ENCODE measurements around the gene GCSAM. TPM values are rescaled to one million over a fixed set of nuclear protein-coding genes. Genes with fewer than 3 reads are reported as not detected.

GCSAM gene
- total and polyA plus RNA-seq, 2 experiments from 2014 or later, result 0.86 TPM; not detected in 1

DNA sequence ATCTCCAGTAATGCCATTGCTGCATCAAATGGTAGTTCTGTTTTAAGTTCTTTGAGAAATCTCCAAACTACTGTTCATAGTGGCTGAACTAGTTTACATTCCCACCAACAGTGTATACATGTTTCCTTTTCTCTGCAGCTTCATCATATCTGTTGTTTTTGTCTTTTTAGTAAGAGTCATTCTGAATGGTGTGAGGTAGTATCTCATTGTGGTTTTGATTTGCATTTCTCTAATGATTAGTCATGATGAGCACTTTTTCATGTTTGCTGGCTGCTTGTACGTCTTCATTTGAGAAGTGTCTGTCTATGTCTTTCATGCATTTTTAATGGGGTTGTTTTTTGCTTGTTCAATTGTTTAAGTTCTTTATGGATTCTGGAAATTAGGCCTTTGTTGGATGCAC, 10.2 kb upstream of the GCSAM start:
- no peak for ATAC-seq
- Mint-ChIP-seq H3K27ac (no peak overlapping the region), H3K4me3 (no peak overlapping the region), H3K9me3 (peaks cover 29% of the 10 kb centered on the region), H3K27me3 (ENCODE audit: insufficient read depth, low read depth, poor library complexity) (no peaks in the 10 kb centered on the region), H3K4me1 (no peaks in the 10 kb centered on the region), H3K36me3 (ENCODE audit: low read depth) (peaks cover 29% of the 10 kb centered on the region; the same call in 2 of the 3 replicates)
- DNase-seq (ENCODE audit: low spot score), result no peak
- Histone ChIP-seq H3K4me1 (ENCODE audit: insufficient read depth) (no peaks in the 10 kb centered on the region), H3K9me2 (ENCODE audit: insufficient read depth) (no peaks in the 10 kb centered on the region), H3K79me2 (replicated peaks; ENCODE audit: insufficient read depth) (no peaks in the 10 kb centered on the region), H3K27me3 (ENCODE audit: insufficient read depth) (no peaks in the 10 kb centered on the region), H2AFZ (no peak overlapping the region), H3K4me2 (no peak overlapping the region), H3K4me3 (no peak overlapping the region), H3K36me3 (ENCODE audit: insufficient read depth) (peaks cover 9% of the 10 kb centered on the region; the same call in 1 of the 2 replicates), H3K27ac (ENCODE audit: low read depth) (no peak overlapping the region), H4K20me1 (replicated peaks; ENCODE audit: insufficient read depth) (no peaks in the 10 kb centered on the region), H3F3A (replicated peaks; ENCODE audit: low read depth) (no peaks in the 10 kb centered on the region)
- no peak for TF ChIP-seq POLR2AphosphoS5 (IDR thresholded peaks at IDR 0.05; ENCODE audit: low read depth)
- no peak for TF ChIP-seq CREB1 (CRISPR knock-in tag; IDR thresholded peaks at IDR 0.05; ENCODE audit: low read depth)
- TF ChIP-seq ZNF114 (CRISPR knock-in tag; IDR thresholded peaks at IDR 0.05), result no peak
- no peak for TF ChIP-seq EZH2phosphoT487 (IDR thresholded peaks at IDR 0.05; ENCODE audit: unreplicated experiment)
- TF ChIP-seq, protein P1, sequence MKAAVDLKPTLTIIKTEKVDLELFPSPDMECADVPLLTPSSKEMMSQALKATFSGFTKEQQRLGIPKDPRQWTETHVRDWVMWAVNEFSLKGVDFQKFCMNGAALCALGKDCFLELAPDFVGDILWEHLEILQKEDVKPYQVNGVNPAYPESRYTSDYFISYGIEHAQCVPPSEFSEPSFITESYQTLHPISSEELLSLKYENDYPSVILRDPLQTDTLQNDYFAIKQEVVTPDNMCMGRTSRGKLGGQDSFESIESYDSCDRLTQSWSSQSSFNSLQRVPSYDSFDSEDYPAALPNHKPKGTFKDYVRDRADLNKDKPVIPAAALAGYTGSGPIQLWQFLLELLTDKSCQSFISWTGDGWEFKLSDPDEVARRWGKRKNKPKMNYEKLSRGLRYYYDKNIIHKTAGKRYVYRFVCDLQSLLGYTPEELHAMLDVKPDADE (IDR thresholded peaks at IDR 0.05), result no peak
- no peak for TF ChIP-seq STAT1 (IDR thresholded peaks at IDR 0.05; ENCODE audit: unreplicated experiment)
- no peak for TF ChIP-seq ZNF331 (CRISPR knock-in tag; IDR thresholded peaks at IDR 0.05; ENCODE audit: low read depth)
- TF ChIP-seq, protein P2, sequence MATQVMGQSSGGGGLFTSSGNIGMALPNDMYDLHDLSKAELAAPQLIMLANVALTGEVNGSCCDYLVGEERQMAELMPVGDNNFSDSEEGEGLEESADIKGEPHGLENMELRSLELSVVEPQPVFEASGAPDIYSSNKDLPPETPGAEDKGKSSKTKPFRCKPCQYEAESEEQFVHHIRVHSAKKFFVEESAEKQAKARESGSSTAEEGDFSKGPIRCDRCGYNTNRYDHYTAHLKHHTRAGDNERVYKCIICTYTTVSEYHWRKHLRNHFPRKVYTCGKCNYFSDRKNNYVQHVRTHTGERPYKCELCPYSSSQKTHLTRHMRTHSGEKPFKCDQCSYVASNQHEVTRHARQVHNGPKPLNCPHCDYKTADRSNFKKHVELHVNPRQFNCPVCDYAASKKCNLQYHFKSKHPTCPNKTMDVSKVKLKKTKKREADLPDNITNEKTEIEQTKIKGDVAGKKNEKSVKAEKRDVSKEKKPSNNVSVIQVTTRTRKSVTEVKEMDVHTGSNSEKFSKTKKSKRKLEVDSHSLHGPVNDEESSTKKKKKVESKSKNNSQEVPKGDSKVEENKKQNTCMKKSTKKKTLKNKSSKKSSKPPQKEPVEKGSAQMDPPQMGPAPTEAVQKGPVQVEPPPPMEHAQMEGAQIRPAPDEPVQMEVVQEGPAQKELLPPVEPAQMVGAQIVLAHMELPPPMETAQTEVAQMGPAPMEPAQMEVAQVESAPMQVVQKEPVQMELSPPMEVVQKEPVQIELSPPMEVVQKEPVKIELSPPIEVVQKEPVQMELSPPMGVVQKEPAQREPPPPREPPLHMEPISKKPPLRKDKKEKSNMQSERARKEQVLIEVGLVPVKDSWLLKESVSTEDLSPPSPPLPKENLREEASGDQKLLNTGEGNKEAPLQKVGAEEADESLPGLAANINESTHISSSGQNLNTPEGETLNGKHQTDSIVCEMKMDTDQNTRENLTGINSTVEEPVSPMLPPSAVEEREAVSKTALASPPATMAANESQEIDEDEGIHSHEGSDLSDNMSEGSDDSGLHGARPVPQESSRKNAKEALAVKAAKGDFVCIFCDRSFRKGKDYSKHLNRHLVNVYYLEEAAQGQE (IDR thresholded peaks at IDR 0.05; ENCODE audit: unreplicated experiment), result no peak
- TF ChIP-seq JUNB (IDR thresholded peaks at IDR 0.05; ENCODE audit: unreplicated experiment), result no peak
- TF ChIP-seq EZH2 (IDR thresholded peaks at IDR 0.05; ENCODE audit: low read depth, unreplicated experiment), result no peak
- TF ChIP-seq, protein P3, sequence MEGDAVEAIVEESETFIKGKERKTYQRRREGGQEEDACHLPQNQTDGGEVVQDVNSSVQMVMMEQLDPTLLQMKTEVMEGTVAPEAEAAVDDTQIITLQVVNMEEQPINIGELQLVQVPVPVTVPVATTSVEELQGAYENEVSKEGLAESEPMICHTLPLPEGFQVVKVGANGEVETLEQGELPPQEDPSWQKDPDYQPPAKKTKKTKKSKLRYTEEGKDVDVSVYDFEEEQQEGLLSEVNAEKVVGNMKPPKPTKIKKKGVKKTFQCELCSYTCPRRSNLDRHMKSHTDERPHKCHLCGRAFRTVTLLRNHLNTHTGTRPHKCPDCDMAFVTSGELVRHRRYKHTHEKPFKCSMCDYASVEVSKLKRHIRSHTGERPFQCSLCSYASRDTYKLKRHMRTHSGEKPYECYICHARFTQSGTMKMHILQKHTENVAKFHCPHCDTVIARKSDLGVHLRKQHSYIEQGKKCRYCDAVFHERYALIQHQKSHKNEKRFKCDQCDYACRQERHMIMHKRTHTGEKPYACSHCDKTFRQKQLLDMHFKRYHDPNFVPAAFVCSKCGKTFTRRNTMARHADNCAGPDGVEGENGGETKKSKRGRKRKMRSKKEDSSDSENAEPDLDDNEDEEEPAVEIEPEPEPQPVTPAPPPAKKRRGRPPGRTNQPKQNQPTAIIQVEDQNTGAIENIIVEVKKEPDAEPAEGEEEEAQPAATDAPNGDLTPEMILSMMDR (conservative IDR thresholded peaks at IDR 0.05; ENCODE audit: low read depth in 2 of 2), result no peak
- TF ChIP-seq, protein P4, sequence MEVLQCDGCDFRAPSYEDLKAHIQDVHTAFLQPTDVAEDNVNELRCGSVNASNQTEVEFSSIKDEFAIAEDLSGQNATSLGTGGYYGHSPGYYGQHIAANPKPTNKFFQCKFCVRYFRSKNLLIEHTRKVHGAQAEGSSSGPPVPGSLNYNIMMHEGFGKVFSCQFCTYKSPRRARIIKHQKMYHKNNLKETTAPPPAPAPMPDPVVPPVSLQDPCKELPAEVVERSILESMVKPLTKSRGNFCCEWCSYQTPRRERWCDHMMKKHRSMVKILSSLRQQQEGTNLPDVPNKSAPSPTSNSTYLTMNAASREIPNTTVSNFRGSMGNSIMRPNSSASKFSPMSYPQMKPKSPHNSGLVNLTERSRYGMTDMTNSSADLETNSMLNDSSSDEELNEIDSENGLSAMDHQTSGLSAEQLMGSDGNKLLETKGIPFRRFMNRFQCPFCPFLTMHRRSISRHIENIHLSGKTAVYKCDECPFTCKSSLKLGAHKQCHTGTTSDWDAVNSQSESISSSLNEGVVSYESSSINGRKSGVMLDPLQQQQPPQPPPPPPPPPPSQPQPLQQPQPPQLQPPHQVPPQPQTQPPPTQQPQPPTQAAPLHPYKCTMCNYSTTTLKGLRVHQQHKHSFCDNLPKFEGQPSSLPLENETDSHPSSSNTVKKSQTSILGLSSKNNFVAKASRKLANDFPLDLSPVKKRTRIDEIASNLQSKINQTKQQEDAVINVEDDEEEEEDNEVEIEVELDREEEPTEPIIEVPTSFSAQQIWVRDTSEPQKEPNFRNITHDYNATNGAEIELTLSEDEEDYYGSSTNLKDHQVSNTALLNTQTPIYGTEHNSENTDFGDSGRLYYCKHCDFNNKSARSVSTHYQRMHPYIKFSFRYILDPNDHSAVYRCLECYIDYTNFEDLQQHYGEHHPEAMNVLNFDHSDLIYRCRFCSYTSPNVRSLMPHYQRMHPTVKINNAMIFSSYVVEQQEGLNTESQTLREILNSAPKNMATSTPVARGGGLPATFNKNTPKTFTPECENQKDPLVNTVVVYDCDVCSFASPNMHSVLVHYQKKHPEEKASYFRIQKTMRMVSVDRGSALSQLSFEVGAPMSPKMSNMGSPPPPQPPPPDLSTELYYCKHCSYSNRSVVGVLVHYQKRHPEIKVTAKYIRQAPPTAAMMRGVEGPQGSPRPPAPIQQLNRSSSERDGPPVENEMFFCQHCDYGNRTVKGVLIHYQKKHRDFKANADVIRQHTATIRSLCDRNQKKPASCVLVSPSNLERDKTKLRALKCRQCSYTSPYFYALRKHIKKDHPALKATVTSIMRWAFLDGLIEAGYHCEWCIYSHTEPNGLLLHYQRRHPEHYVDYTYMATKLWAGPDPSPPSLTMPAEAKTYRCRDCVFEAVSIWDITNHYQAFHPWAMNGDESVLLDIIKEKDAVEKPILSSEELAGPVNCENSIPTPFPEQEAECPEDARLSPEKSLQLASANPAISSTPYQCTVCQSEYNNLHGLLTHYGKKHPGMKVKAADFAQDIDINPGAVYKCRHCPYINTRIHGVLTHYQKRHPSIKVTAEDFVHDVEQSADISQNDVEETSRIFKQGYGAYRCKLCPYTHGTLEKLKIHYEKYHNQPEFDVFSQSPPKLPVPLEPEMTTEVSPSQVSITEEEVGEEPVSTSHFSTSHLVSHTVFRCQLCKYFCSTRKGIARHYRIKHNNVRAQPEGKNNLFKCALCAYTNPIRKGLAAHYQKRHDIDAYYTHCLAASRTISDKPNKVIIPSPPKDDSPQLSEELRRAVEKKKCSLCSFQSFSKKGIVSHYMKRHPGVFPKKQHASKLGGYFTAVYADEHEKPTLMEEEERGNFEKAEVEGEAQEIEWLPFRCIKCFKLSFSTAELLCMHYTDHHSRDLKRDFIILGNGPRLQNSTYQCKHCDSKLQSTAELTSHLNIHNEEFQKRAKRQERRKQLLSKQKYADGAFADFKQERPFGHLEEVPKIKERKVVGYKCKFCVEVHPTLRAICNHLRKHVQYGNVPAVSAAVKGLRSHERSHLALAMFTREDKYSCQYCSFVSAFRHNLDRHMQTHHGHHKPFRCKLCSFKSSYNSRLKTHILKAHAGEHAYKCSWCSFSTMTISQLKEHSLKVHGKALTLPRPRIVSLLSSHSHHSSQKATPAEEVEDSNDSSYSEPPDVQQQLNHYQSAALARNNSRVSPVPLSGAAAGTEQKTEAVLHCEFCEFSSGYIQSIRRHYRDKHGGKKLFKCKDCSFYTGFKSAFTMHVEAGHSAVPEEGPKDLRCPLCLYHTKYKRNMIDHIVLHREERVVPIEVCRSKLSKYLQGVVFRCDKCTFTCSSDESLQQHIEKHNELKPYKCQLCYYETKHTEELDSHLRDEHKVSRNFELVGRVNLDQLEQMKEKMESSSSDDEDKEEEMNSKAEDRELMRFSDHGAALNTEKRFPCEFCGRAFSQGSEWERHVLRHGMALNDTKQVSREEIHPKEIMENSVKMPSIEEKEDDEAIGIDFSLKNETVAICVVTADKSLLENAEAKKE (CRISPR knock-in tag; IDR thresholded peaks at IDR 0.05), result no peak
- no peak for TF ChIP-seq NANOG (IDR thresholded peaks at IDR 0.05; ENCODE audit: borderline replicate concordance)

Data from GM23338 (cell line).